G401.6 (cell line): Measurements from ENCODE around the gene C11orf97.
"Not testable (repeated sequence)": the region's sequence is repeated elsewhere in the genome, so short reads cannot be mapped to it uniquely, and the experiment has no call there.

Experiments
- FAIRE-seq: peaks from 2 replicates; lab custom pipeline; 2012; peaks lifted over from hg19 to GRCh38; lab: Jason Lieb, UNC

Gene C11orf97

GRCh38 chr11:94511932-94512781 is at the start of gene C11orf97:
Gene C11orf97, plus strand, starts transcription at chr11:94512461. Its CDS starts 68 bp downstream, at chr11:94512529.
- no peak for FAIRE-seq

GRCh38 chr11:94469416-94469815 is 42.8 kb upstream of the C11orf97 start:
- FAIRE-seq: no peak

GRCh38 chr11:94472916-94473799 is 39.1 kb upstream of the C11orf97 start:
- no peak for FAIRE-seq

- FAIRE-seq: no peak
These were observed 34.6 kb upstream of the C11orf97 start for GRCh38 chr11:94477624-94478023.

- no peak for FAIRE-seq
These were observed 30.9 kb upstream of the C11orf97 start for GRCh38 chr11:94481342-94481741.

GRCh38 chr11:94486068-94486467 is 26.2 kb upstream of the C11orf97 start:
- FAIRE-seq: peak; percentile 31

- FAIRE-seq: peak; percentile 99
These were observed 18.8 kb upstream of the C11orf97 start, which contains the start of the genes ANKRD49 and MRE11 for GRCh38 chr11:94493281-94494125. Gene ANKRD49, plus strand, starts transcription at chr11:94493984. Its CDS starts 2,710 bp downstream, at chr11:94496694. Gene MRE11, minus strand, starts transcription at chr11:94493844. Its CDS starts 1,043 bp downstream, at chr11:94492801.

GRCh38 chr11:94494126-94494680 is 18.1 kb upstream of the C11orf97 start:
- no peak for FAIRE-seq

- FAIRE-seq: no peak
These were observed 12.1 kb upstream of the C11orf97 start for GRCh38 chr11:94500181-94500580.

GRCh38 chr11:94501522-94501921 is 10.7 kb upstream of the C11orf97 start:
- FAIRE-seq: peak; percentile 36

- peak; percentile 96 for FAIRE-seq
These were observed 7.5 kb upstream of the C11orf97 start for GRCh38 chr11:94504689-94505293.

GRCh38 chr11:94506513-94506912 is 5.7 kb upstream of the C11orf97 start:
- not testable (repeated sequence) for FAIRE-seq

- no peak for FAIRE-seq
These were observed 4.8 kb upstream of the C11orf97 start for GRCh38 chr11:94507485-94507884.

GRCh38 chr11:94513091-94513490 is 830 bp downstream of the C11orf97 start:
- FAIRE-seq: no peak

GRCh38 chr11:94515398-94515797 is 3.1 kb downstream of the C11orf97 start:
- FAIRE-seq: no peak

- FAIRE-seq: no peak
These were observed 4.5 kb downstream of the C11orf97 start for GRCh38 chr11:94516725-94517124.

GRCh38 chr11:94518300-94518699 is 6.0 kb downstream of the C11orf97 start:
- FAIRE-seq: no peak

- FAIRE-seq: peak; percentile 94
These were observed 7.3 kb downstream of the C11orf97 start for GRCh38 chr11:94519478-94520084.

- no peak for FAIRE-seq
These were observed 9.4 kb downstream of the C11orf97 start for GRCh38 chr11:94521684-94522083.

GRCh38 chr11:94524341-94524740 is 12.1 kb downstream of the C11orf97 start:
- no peak for FAIRE-seq
